Measurements from ENCODE around the gene AOC3. TPM values are rescaled to one million over a fixed set of nuclear protein-coding genes. Genes with fewer than 3 reads are reported as not detected.

AOC3 gene
- total and polyA plus RNA-seq, 2 of the 13 experiments (the other 11 are each of a cell fraction or from before 2014, with no cell fraction given), result 8.7 to 51.7 TPM

GRCh38 chr17:42878123-42878880, 27.3 kb downstream of the AOC3 start (continued):
- TF ChIP-seq ZNF142 (CRISPR knock-in tag; IDR thresholded peaks at IDR 0.05) (0 out of 2 replicates have a peak, but pooled peaks have one; percentile 47), CSRNP2 (CRISPR knock-in tag; conservative IDR thresholded peaks at IDR 0.05; ENCODE audit: low read depth) (no peak), NR1H2 (CRISPR knock-in tag; IDR thresholded peaks at IDR 0.05; ENCODE audit: borderline replicate concordance, low read depth) (no peak), AGO1 (IDR thresholded peaks at IDR 0.05; ENCODE audit: low read depth, low read length, poor library complexity, severe bottlenecking) (no peak), ZBTB25 (CRISPR knock-in tag; IDR thresholded peaks at IDR 0.05) (no peak), ZHX2 (IDR thresholded peaks at IDR 0.05; ENCODE audit: low read depth) (no peak), ZHX2 (CRISPR knock-in tag; IDR thresholded peaks at IDR 0.05; ENCODE audit: borderline replicate concordance) (0 out of 2 replicates have a peak, but pooled peaks have one; percentile 32), ZNF331 (CRISPR knock-in tag; IDR thresholded peaks at IDR 0.05) (0 out of 2 replicates have a peak, but pooled peaks have one; percentile 46), ZMAT3 (CRISPR knock-in tag; conservative IDR thresholded peaks at IDR 0.05) (peak; percentile 55; the same call in 1 of the 2 replicates), TFAP4 (IDR thresholded peaks at IDR 0.05; ENCODE audit: borderline replicate concordance, low read depth) (no peak; the same call in 1 of the 2 replicates), PITX1 (CRISPR knock-in tag; IDR thresholded peaks at IDR 0.05) (peak; percentile 73), ZNF350 (CRISPR knock-in tag; IDR thresholded peaks at IDR 0.05; ENCODE audit: borderline replicate concordance, low read depth) (peak; percentile 83)

Data from HepG2 (cell line).